Epithelial cell of esophagus (primary cell): Measurements from ENCODE around the gene PIGK.
A peak's percentile ranks its signal among the peaks of the same experiment; 100 is the strongest.

Experiments
- DNase-seq: peaks from one replicate; pipeline ENCODE4 v3.0.0; 2010; ENCODE audit warnings: low read depth
- H3K4me3 ChIP-seq: 2 replicates; pipeline ENCODE4 v1.5.1; 2011; ENCODE audit warnings: mild to moderate bottlenecking, low read length, control low read depth
- CTCF ChIP-seq: IDR thresholded peaks from 2 replicates; pipeline ENCODE4 v1.5.1; 2011; ENCODE audit warnings: low read depth, mild to moderate bottlenecking, low read length, control low read depth, inconsistent platforms; ENCODE audit not compliant: insufficient read depth; ENCODE audit errors: missing control alignments

Gene PIGK

DNA sequence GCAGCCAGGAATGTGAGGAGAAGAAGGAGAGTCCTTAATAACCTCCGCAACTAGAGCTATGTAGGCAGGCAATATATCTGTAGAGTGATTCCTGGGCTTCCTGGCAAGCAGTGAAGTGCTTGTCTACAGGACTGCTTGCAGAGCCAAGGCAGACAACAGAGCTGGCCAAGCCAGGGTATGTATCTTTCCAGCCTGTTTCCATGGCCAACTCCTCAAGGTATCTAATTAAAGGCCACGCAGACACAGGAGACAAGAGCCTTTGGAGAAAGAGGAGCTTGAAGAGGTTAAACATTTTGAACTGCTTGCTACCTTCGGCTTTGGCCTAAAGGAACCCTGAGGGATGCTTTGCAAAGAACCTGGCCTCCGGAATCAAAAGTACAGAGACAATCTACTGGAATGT, 137.4 kb downstream of the PIGK start:
- no peak for TF ChIP-seq CTCF
- DNase-seq, result no peak
- no peak overlapping the region for H3K4me3 ChIP-seq

DNA sequence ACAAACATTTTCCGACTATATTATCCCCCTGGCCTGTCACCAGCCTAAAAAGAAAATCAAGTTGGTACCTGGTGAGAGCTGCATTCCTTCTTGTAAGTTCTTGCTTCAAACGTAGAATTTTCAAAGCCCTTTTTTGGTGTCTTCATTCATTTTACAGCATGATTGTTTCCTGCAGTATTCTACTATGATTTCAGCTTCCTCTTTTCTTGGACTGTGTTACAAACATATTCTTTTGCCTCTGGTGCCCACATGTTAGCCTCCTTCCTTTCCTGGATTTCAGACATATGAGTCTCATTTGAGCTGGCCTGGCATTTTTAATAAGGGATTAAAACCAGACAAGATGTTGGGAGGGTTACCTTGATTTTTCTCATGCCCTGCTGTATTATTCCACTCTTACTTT, 142.5 kb downstream of the PIGK start:
- no peak for DNase-seq
- no peak overlapping the region for H3K4me3 ChIP-seq
- no peak for TF ChIP-seq CTCF

DNA sequence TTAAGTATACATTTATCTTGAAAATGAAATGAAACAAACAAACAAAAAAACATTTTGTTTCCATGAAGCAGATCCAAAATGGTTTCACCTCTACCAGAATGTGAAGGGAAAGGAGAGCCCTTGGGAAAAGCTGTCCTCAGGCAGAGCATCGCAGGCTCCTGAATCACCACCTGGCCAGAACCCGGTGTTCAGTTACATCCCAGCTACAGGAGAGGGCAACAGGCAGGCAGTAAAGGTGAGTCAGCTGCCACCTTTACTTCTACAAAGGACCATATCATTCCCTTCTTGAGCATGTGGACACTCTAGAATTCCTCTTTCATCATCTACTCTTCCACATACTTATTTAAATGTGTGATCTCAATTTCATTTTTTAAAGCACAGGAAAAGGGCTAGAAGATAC, 151.2 kb downstream of the PIGK start:
- no peak for TF ChIP-seq CTCF
- H3K4me3 ChIP-seq, result no peak overlapping the region
- peak; percentile 83 for DNase-seq

DNA sequence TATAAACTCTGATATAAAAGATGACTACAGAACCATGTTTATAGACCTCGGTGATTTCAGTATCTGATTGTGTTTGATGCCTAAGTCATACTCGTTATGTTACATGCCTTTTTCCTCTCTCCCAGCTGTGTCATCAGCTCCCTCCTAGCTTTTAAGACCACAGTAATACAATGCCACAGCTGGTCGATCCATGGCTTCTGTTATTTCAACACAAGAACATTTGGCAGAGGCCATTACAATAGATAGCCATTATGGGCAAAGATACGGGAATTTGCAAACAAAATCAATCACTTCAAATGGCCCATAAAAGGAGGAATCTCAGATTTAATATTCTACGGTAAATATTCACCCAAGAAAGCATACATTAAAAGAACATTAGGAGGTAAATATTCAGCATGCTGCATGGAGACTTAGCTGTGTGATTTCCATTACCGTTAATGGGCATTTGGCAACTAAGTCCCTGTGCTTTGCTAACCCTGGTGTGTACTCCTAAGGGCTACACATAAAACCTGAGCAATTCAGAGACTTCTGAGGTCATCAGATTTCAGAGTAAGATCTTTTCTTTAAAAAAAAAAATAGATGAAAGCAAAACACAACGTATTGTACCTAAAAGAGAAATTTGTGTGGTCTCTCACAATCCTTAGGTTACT, 153.4 kb downstream of the PIGK start:
- no peak for TF ChIP-seq CTCF
- no peak for DNase-seq
- no peak overlapping the region for H3K4me3 ChIP-seq

- no peak for DNase-seq
- no peak for TF ChIP-seq CTCF
- no peak overlapping the region for H3K4me3 ChIP-seq
Observed at GRCh38 chr1:77064246-77064645, 155.0 kb downstream of the PIGK start.

- no peak for TF ChIP-seq CTCF
- H3K4me3 ChIP-seq, result no peak overlapping the region
- no peak for DNase-seq
Observed at GRCh38 chr1:77063118-77063517, 156.1 kb downstream of the PIGK start.

DNA sequence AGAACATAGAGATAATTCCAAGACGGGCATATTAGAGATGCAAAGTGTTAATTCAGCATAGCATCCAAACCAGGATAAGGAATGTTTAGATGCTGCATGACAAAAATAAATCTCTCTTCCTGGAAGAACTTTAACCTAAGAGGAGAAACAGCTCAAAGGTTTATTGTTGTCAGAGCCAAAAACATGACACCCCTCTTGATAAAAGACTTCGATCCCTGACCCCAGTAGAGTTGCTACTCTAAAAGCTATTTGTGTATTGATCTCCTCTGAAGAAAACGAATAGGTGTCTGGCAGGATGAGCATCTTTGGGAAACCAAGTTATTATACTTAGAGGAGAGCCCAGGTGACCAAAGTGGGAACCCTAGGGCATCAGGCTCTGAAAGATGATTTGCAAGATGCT, 158.1 kb downstream of the PIGK start:
- H3K4me3 ChIP-seq, result no peak overlapping the region
- TF ChIP-seq CTCF, result no peak
- DNase-seq, result no peak
